GM12864 (cell line): Measurements from ENCODE around the gene ADAMTSL2.

Experiments used
- DNase-seq: peaks from one replicate; pipeline ENCODE4 v3.0.0-alpha.2; 2011; ENCODE audit warnings: low read depth
- H3K4me3 ChIP-seq: 2 replicates; pipeline ENCODE4 v1.5.1; 2011; ENCODE audit warnings: mild to moderate bottlenecking, low read depth, low read length, control low read depth
- CTCF ChIP-seq: IDR thresholded peaks from 2 replicates; pipeline ENCODE4 v1.5.1; 2011; ENCODE audit warnings: low read depth, mild to moderate bottlenecking, moderate library complexity, low read length, control low read depth, inconsistent platforms; ENCODE audit errors: missing control alignments

ADAMTSL2 gene

GRCh38 chr9:133571896-133572595, 37.5 kb downstream of the ADAMTSL2 start:
- no peak for TF ChIP-seq CTCF
- H3K4me3 ChIP-seq, result no peak overlapping the region
- no peak for DNase-seq

- no peak for DNase-seq
- TF ChIP-seq CTCF, result no peak
- no peak overlapping the region for H3K4me3 ChIP-seq
These were observed 38.4 kb downstream of the ADAMTSL2 start for GRCh38 chr9:133572821-133573361.

- TF ChIP-seq CTCF, result no peak
- no peak for DNase-seq
- H3K4me3 ChIP-seq, result no peak overlapping the region
These were observed 39.4 kb downstream of the ADAMTSL2 start for GRCh38 chr9:133573791-133574515.

- no peak for DNase-seq
- H3K4me3 ChIP-seq, result no peak overlapping the region
- no peak for TF ChIP-seq CTCF
These were observed 40.3 kb downstream of the ADAMTSL2 start for GRCh38 chr9:133574771-133575170.

GRCh38 chr9:133575186-133576030, 40.9 kb downstream of the ADAMTSL2 start:
- H3K4me3 ChIP-seq, result no peak overlapping the region
- TF ChIP-seq CTCF, result no peak
- DNase-seq, result no peak

GRCh38 chr9:133576031-133576874, 41.7 kb downstream of the ADAMTSL2 start:
- no peak for DNase-seq
- TF ChIP-seq CTCF, result no peak
- no peak overlapping the region for H3K4me3 ChIP-seq
